Activated CD4-positive, alpha-beta memory T cell treated with anti-CD3 and anti-CD28 coated beads for 36 hours (primary cell): ENCODE data around the gene ITM2C. TPM values are rescaled to one million over a fixed set of nuclear protein-coding genes. Genes with fewer than 3 reads are reported as not detected.

ENCODE experiments used
- CTCF ChIA-PET: fragments of 350-600 bp; sonication (Branson Sonifier 250); formaldehyde crosslinking; loops from one replicate; lab custom pipeline; 2021; ENCODE audit warnings: antibody characterized with exemption, inconsistent platforms; lab: Charles Lee
- POLR2A ChIA-PET: fragments of 350-600 bp; sonication (Branson Sonifier 250); formaldehyde crosslinking; loops from one replicate; lab custom pipeline; 2021; ENCODE audit warnings: antibody characterized with exemption; lab: Charles Lee
- DNase-seq: peaks from one replicate; pipeline ENCODE4 v3.0.0-alpha.2; 2020
- H3K27ac Mint-ChIP-seq: one replicate; pipeline ENCODE4 v1.8.0; 2021; ENCODE audit warnings: mixed read lengths
- H3K27me3 Mint-ChIP-seq: one replicate; pipeline ENCODE4 v1.8.0; 2021; ENCODE audit warnings: mixed read lengths
- H3K36me3 Mint-ChIP-seq: one replicate; pipeline ENCODE4 v1.8.0; 2021; ENCODE audit warnings: mixed read lengths
- H3K4me1 Mint-ChIP-seq: one replicate; pipeline ENCODE4 v1.8.0; 2021; ENCODE audit warnings: low read depth, mixed read lengths
- H3K4me3 Mint-ChIP-seq: one replicate; pipeline ENCODE4 v1.8.0; 2021; ENCODE audit warnings: mild to moderate bottlenecking, mixed read lengths
- H3K9me3 Mint-ChIP-seq: one replicate; pipeline ENCODE4 v1.8.0; 2021; ENCODE audit warnings: mixed read lengths
- intact Hi-C: fragments of 100-400 bp; cut with micrococcal nuclease; formaldehyde crosslinking; loops from one replicate; pipeline ENCODE4 v1.15.1; 2023
- total RNA-seq, 2 experiments: library from RNA; stranded (reverse); gene quantifications; one replicate each; pipeline ENCODE4 v1.2.3, GENCODE V29; 2021

ITM2C gene
- total RNA-seq, 2 experiments from 2014 or later, result 19.5 to 23.0 TPM

DNA sequence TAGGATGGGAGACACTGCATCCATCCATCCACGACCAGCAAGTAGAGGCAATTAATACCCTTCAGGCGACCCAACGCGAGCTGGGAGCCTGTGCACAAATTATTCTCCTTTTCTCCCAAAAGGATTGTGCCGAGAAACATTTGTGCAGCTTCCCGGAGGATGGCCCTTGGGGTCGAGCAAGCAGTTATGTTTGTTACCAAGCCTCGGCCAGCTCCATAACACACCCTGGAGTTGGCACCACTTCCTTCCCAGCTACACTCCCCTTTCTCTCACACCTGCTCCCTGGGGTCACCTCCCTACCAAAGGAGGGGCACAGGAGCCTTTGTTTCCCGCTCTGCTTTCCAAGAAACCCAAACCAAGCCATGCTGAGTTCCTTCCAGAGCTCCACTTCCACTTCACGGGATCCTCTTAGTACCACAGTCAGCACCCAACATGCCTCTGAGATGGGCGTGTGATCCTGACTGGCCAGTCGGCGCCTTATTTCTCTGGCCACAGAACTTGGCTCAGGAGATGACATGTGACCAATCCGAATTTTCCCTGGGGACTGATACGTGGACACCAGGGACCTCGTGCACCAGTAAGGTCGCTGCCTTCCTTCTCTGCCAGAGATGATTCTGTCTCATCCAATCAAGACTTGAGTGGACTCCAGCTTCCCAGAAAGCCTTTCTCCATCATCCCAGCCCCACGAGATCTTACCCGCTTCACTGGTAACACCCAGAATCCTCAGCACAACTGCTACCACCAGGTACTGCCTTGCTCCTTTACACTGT, 31.8 kb downstream of the ITM2C start:
- intact Hi-C loops, result no loop called here
- peaks cover 17% of the 10 kb centered on the region for H3K4me1 Mint-ChIP-seq
- H3K9me3 Mint-ChIP-seq, result no peaks in the 10 kb centered on the region
- H3K36me3 Mint-ChIP-seq, result no peaks in the 10 kb centered on the region
- peaks cover 26% of the 10 kb centered on the region for H3K27me3 Mint-ChIP-seq
- no peak overlapping the region for H3K27ac Mint-ChIP-seq
- no peak overlapping the region for H3K4me3 Mint-ChIP-seq
- POLR2A ChIA-PET, result no interaction called here
- no peak for DNase-seq
- CTCF ChIA-PET, result interaction anchor here (1.0 to 18.4 kb wide), 6 partner anchors 9 to 89 kb away, joined by 3 to 313 read pairs (median 8); partner anchors contain the start of gene GPR55

DNA sequence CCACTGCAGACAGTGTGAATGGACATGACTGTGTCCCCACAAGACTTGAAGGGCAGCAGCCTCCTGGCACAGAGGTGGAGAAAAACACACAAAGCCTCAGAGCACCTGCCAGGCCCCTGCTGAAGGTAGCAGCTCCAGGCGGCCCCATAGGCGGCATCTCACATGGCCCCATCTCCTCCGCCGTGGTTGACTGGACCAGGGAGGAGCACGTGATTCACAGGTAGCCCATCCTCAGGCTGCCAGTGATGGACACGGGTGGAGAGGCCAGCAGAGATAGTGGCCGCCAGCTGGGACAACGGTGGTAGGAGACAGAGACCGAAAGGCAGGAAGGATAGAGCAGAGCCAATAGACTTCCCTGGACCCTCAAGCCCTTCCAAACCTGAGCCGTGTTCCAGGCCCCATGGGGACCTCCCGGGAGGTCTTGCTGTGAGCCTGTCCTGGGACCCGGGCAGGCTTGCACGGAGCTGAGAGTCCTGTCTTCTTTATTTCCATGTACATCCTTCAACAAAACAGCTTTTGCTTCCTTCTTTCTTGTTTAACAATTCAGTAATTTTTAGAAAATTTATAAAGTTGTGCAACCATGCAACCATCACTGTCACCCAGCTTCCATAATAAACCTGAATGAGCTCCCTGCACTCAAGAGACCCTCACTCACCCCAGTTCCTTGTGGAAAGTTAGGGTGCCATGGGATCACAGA, 33.4 kb downstream of the ITM2C start:
- intact Hi-C loops, result no loop called here
- peaks cover 24% of the 10 kb centered on the region for H3K27me3 Mint-ChIP-seq
- H3K4me1 Mint-ChIP-seq, result peaks cover 25% of the 10 kb centered on the region
- no peak overlapping the region for H3K27ac Mint-ChIP-seq
- POLR2A ChIA-PET, result interaction anchor here (1.2 kb wide), 1 partner anchor 15 kb away, joined by 3 read pairs; no protein-coding TSS in a partner anchor
- no peak for DNase-seq
- no peak overlapping the region for H3K4me3 Mint-ChIP-seq
- H3K9me3 Mint-ChIP-seq, result no peaks in the 10 kb centered on the region
- no peaks in the 10 kb centered on the region for H3K36me3 Mint-ChIP-seq
- CTCF ChIA-PET, result interaction anchor here (1.0 to 18.4 kb wide), 7 partner anchors 8 to 155 kb away, joined by 3 to 313 read pairs (median 10); partner anchors contain the start of gene GPR55

DNA sequence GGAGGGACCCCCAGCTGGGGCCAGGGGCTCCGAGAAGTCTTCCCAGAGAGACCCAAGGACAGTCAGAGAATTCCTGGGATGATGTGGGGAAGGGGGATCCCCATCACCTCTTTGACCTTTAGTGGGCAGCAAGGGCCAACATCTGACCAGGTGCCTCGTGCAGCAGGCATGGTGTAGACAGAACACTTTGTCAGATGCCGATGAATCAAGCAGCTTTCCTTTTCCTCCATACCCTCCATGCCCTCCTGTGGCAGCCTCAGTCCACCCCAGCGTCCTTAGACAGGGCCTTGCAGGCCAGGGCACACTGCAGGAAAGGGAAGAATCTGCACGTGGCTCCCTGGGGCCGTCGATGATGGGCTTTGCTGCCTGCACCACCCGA, 34.0 kb downstream of the ITM2C start:
- peaks cover 27% of the 10 kb centered on the region for H3K27me3 Mint-ChIP-seq
- no peak overlapping the region for H3K4me3 Mint-ChIP-seq
- H3K9me3 Mint-ChIP-seq, result no peaks in the 10 kb centered on the region
- H3K36me3 Mint-ChIP-seq, result no peaks in the 10 kb centered on the region
- intact Hi-C loops, result no loop called here
- DNase-seq, result no peak
- no peak overlapping the region for H3K27ac Mint-ChIP-seq
- peaks cover 28% of the 10 kb centered on the region for H3K4me1 Mint-ChIP-seq
- ChIA-PET POLR2A (no interaction called here), CTCF (interaction anchor here (1.0 to 18.4 kb wide), 4 partner anchors 26 to 154 kb away, joined by 5 to 313 read pairs (median 12); partner anchors contain the start of gene GPR55)

DNA sequence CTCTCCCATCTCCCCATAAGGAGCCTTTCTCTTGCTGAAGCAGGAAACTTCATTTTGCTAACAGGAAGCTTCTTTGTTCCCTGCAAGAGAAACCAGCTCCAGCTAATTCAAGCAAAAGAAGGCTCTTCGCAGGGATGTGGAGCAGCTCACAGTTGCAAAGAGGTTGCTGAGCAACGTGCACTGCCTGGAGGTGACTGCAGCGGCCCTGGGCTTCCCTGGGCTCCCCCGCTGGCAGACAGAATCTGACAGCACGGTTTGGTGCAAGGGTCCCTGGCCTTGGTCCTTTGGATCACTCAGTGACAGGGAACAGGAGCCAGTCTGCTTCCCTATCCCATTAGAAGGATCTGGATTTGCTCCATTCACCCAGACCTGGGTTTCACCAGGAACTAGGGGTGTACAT, 34.5 kb downstream of the ITM2C start:
- ChIA-PET POLR2A (no interaction called here), CTCF (interaction anchor here (3.3 to 18.4 kb wide), 2 partner anchors 26 to 86 kb away, joined by 13 to 313 read pairs; partner anchors contain the start of gene GPR55)
- no peaks in the 10 kb centered on the region for H3K9me3 Mint-ChIP-seq
- H3K36me3 Mint-ChIP-seq, result no peaks in the 10 kb centered on the region
- DNase-seq, result peak; percentile 8
- H3K27ac Mint-ChIP-seq, result no peak overlapping the region
- peaks cover 32% of the 10 kb centered on the region for H3K4me1 Mint-ChIP-seq
- intact Hi-C loops, result no loop called here
- H3K27me3 Mint-ChIP-seq, result peaks cover 30% of the 10 kb centered on the region
- no peak overlapping the region for H3K4me3 Mint-ChIP-seq

DNA sequence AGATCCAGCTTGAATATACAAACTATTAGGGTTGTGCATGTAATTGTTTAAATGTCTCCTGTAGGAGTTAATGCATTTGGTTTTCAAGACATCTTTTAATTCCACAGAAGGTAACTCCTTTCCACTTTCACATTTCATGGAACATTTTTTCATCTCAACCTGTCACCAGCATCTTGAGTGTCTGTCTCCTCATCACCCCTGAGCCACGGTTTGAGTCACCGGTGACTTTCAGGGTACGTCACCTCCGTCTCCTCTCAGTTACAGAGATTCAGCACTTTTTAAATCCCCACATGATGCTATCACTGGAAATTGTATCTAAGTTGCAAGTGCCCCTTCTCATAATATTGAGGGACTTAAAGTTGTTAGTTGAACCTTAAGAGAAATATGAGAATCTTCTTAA, 35.0 kb downstream of the ITM2C start:
- peak; percentile 85 for DNase-seq
- Mint-ChIP-seq H3K27me3 (peaks cover 31% of the 10 kb centered on the region), H3K36me3 (no peaks in the 10 kb centered on the region), H3K4me3 (no peak overlapping the region), H3K9me3 (no peaks in the 10 kb centered on the region), H3K4me1 (peaks cover 31% of the 10 kb centered on the region), H3K27ac (no peak overlapping the region)
- ChIA-PET POLR2A (interaction anchor here (3.2 kb wide), 1 partner anchor 86 kb away, joined by 15 read pairs; no protein-coding TSS in a partner anchor), CTCF (interaction anchor here (0.7 to 18.4 kb wide), 4 partner anchors 25 to 109 kb away, joined by 3 to 313 read pairs (median 8); partner anchors contain the start of gene GPR55)
- intact Hi-C loops, result no loop called here

DNA sequence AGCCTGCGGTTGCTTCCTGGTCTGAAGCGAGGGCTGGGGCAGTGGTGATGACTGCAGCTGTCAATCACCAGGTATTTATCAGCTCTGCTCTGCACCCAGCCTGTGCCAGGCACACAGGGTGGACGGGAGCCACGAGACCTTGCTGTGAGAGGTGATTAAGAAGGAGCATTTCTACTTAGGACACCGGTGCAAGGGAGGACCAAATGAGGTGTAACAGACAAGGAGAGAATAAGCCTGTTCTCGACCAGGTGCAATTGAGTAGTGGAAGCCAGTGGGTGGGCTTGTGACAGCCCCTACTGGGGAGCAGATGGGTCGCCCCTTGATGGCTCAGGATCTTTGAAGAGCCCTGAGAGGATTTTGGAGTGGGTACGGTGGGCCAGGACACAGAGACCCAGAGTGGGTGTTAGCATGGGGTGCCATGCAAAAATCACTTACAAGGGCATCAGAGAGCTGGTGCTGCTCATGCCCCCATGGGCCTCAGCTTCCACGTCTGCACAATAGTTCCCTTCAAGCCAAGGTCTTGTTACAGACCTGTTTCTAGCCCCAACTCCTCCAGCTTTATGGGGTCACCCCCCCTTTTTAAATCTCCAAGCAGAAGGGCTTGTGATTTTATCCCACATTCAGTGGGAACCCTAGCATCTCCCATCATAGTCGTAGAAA, 35.7 kb downstream of the ITM2C start:
- no peaks in the 10 kb centered on the region for H3K36me3 Mint-ChIP-seq
- peaks cover 31% of the 10 kb centered on the region for H3K27me3 Mint-ChIP-seq
- peak; percentile 8 for DNase-seq
- POLR2A ChIA-PET, result interaction anchor here (3.2 kb wide), 1 partner anchor 86 kb away, joined by 15 read pairs; no protein-coding TSS in a partner anchor
- H3K27ac Mint-ChIP-seq, result no peak overlapping the region
- intact Hi-C loops, result no loop called here
- peaks cover 38% of the 10 kb centered on the region for H3K4me1 Mint-ChIP-seq
- no peaks in the 10 kb centered on the region for H3K9me3 Mint-ChIP-seq
- CTCF ChIA-PET, result interaction anchor here (0.7 to 18.4 kb wide), 6 partner anchors 25 to 155 kb away, joined by 3 to 313 read pairs (median 9); partner anchors contain the start of gene GPR55
- no peak overlapping the region for H3K4me3 Mint-ChIP-seq

DNA sequence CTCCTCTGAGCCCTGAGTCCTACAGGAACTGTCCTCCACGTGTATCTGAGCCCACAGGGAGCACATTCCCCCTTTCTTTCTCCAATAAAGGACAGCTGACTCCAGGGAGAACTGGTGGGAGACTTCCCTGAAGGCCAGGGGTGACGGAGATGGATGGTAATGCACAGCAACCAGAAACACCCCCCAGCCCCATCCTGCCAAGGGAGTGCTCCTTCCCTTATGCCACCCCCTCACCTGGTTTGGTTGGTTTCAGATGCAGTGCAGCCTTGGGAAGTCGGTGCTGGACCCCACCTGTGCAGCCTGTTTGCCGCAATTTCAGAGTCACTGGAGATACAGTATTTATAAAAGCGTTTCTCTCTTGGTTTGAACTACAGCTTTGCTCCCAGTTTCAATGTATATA, 36.3 kb downstream of the ITM2C start:
- Mint-ChIP-seq H3K4me1 (peaks cover 44% of the 10 kb centered on the region), H3K36me3 (no peaks in the 10 kb centered on the region), H3K4me3 (no peak overlapping the region), H3K27ac (no peak overlapping the region), H3K9me3 (no peaks in the 10 kb centered on the region), H3K27me3 (peaks cover 31% of the 10 kb centered on the region)
- POLR2A ChIA-PET, result interaction anchor here (3.2 kb wide), 1 partner anchor 85 kb away, joined by 15 read pairs; no protein-coding TSS in a partner anchor
- intact Hi-C loops, result no loop called here
- DNase-seq, result no peak
- CTCF ChIA-PET, result interaction anchor here (1.2 to 18.4 kb wide), 8 partner anchors 10 to 154 kb away, joined by 3 to 313 read pairs (median 11); partner anchors contain the start of gene GPR55

- intact Hi-C loops, result loop anchor here (1.0 to 2.0 kb wide), 2 partner anchors 85 to 150 kb away; no protein-coding TSS in a partner anchor
- H3K27ac Mint-ChIP-seq, result no peak overlapping the region
- no peak overlapping the region for H3K4me3 Mint-ChIP-seq
- H3K4me1 Mint-ChIP-seq, result peaks cover 49% of the 10 kb centered on the region
- H3K27me3 Mint-ChIP-seq, result peaks cover 21% of the 10 kb centered on the region
- peak; percentile 72 for DNase-seq
- POLR2A ChIA-PET, result interaction anchor here (3.2 kb wide), 1 partner anchor 84 kb away, joined by 15 read pairs; no protein-coding TSS in a partner anchor
- CTCF ChIA-PET, result interaction anchor here (0.6 to 18.4 kb wide), 18 partner anchors 9 to 156 kb away, joined by 3 to 313 read pairs (median 4); partner anchors contain the start of genes GPR55 and SPATA3
- peaks cover 2% of the 10 kb centered on the region for H3K36me3 Mint-ChIP-seq
- H3K9me3 Mint-ChIP-seq, result no peaks in the 10 kb centered on the region
Measured at GRCh38 chr2:230902180-230902899, 37.6 kb downstream of the ITM2C start.

- CTCF ChIA-PET, result interaction anchor here (1.0 to 18.4 kb wide), 8 partner anchors 7 to 88 kb away, joined by 3 to 313 read pairs (median 8); partner anchors contain the start of gene GPR55
- POLR2A ChIA-PET, result interaction anchor here (1.2 kb wide), 1 partner anchor 20 kb away, joined by 4 read pairs; no protein-coding TSS in a partner anchor
- Mint-ChIP-seq H3K27me3 (peaks cover 18% of the 10 kb centered on the region), H3K27ac (no peak overlapping the region), H3K9me3 (no peaks in the 10 kb centered on the region), H3K4me3 (no peak overlapping the region), H3K36me3 (peaks cover 2% of the 10 kb centered on the region), H3K4me1 (peaks cover 56% of the 10 kb centered on the region)
- intact Hi-C loops, result loop anchor here (2.0 kb wide), 1 partner anchor 149 kb away; no protein-coding TSS in a partner anchor
- DNase-seq, result peak; percentile 8
Measured at GRCh38 chr2:230903231-230904150, 38.7 kb downstream of the ITM2C start.
